K562 (cell line): Measurements from ENCODE around the gene SERPINE1. TPM values are rescaled to one million over a fixed set of nuclear protein-coding genes. Genes with fewer than 3 reads are reported as not detected.

Source experiments
- ATF1 ChIP-seq, 2 experiments: fragments of 450-650 bp in 1 of 2; IDR thresholded peaks; 2 replicates each; pipeline ENCODE4 v1.6.1; 2016; ENCODE audit warnings: missing compliant biosample characterization in 1 of 2, missing genetic modification characterization in 1 of 2
- FOXK1 ChIP-seq: sonication (generic); formaldehyde crosslinking; IDR thresholded peaks from 2 replicates; pipeline ENCODE4 v1.8.0; 2022; ENCODE audit warnings: missing genetic modification reagents, mild to moderate bottlenecking, borderline replicate concordance
- MAFF ChIP-seq: IDR thresholded peaks from 2 replicates; pipeline ENCODE4 v1.6.1; 2012; ENCODE audit warnings: low read length, improper control_type of control experiment
- MAZ ChIP-seq, 2 experiments: fragments of 450-650 bp in 1 of 2; sonication (generic) in 1 of 2; formaldehyde crosslinking; IDR thresholded peaks in 1 of 2; conservative IDR thresholded peaks in 1 of 2; 2 replicates each; pipeline versions ENCODE4 v1.4.0 to v1.5.0; 2020; ENCODE audit warnings: mild to moderate bottlenecking in 1 of 2, missing genetic modification reagents in 1 of 2
- NR2F6 ChIP-seq: fragments of 450-650 bp; formaldehyde crosslinking; IDR thresholded peaks from 2 replicates; pipeline ENCODE4 v1.4.0; 2020; ENCODE audit warnings: mild to moderate bottlenecking
- PPARD ChIP-seq: fragments of 250-450 bp; sonication (Bioruptor Pico); IDR thresholded peaks from 2 replicates; pipeline ENCODE4 v1.8.0; 2022; ENCODE audit warnings: inconsistent platforms, mild to moderate bottlenecking, moderate library complexity
- SP1 ChIP-seq: sonication (generic); formaldehyde crosslinking; IDR thresholded peaks from 2 replicates; pipeline ENCODE4 v1.8.1; 2022; ENCODE audit warnings: mild to moderate bottlenecking, missing genetic modification reagents
- TCF7L2 ChIP-seq: fragments of 150-350 bp; IDR thresholded peaks from 2 replicates; pipeline ENCODE4 v1.6.1; 2016; ENCODE audit warnings: low read depth, mild to moderate bottlenecking, low read length, moderate library complexity
- XRCC5 ChIP-seq: fragments of 200-400 bp; formaldehyde crosslinking; IDR thresholded peaks from 2 replicates; pipeline ENCODE4 v1.6.1; 2017; ENCODE audit warnings: low read depth, mild to moderate bottlenecking, low read length
- ZNF830 ChIP-seq: fragments of 250-450 bp; sonication (Bioruptor Pico); IDR thresholded peaks from 2 replicates; pipeline ENCODE4 v1.5.0; 2021; ENCODE audit warnings: mild to moderate bottlenecking
- polyA plus RNA-seq, 8 experiments: library from polyadenylated mRNA; depleted of rRNA in 4 of 8; stranded (reverse) in 5 of 8; unstranded in 3 of 8; fragments of >200 nt; fragmentation: Nextera tagmentation in 2 of 8; fragmentation: Illumina TruSeq in 1 of 8; extraction: Ambion mirVana in 2 of 8; extraction: Trizol in 1 of 8; gene quantifications; 2 replicates each; pipeline versions ENCODE4 v1.2.1 to v1.2.3, GENCODE V29; 2011 to 2014; ENCODE audit warnings: inconsistent platforms in 1 of 8, missing spikeins in 1 of 8
- total RNA-seq, 7 experiments: library from RNA; depleted of rRNA in 6 of 7; stranded (reverse); fragments of >200 nt in 6 of 7; fragmentation: Illumina TruSeq in 2 of 7; extraction: Trizol in 2 of 7; gene quantifications; 2 replicates each; pipeline versions ENCODE4 v1.2.1 to v1.2.3, GENCODE V29; 2011 to 2021; ENCODE audit warnings: low replicate concordance in 1 of 7
- TF ChIP-seq, protein P1 (sequence below): sonication (generic); formaldehyde crosslinking; IDR thresholded peaks from 2 replicates; pipeline ENCODE4 v1.8.0; 2022; ENCODE audit warnings: mild to moderate bottlenecking, low read depth, missing genetic modification reagents
- TF ChIP-seq, protein P2 (sequence below), 3 experiments: IDR thresholded peaks in 2 of 3; conservative IDR thresholded peaks in 1 of 3; 2 replicates each; pipeline ENCODE4 v1.5.1; 2011 to 2012; ENCODE audit warnings: low read length in 3 of 3, mild to moderate bottlenecking in 3 of 3, control low read depth in 2 of 3, improper control_type of control experiment in 1 of 3, inconsistent platforms in 1 of 3, low read depth in 1 of 3, mixed read lengths in 1 of 3, moderate library complexity in 1 of 3; ENCODE audit not compliant: insufficient read depth in 2 of 3
- TF ChIP-seq, protein P3 (sequence below): fragments of 450-650 bp; formaldehyde crosslinking; IDR thresholded peaks from 2 replicates; pipeline ENCODE4 v1.4.0; 2022; ENCODE audit warnings: mild to moderate bottlenecking, moderate library complexity
- TF ChIP-seq, protein P4 (sequence below): sonication (generic); formaldehyde crosslinking; IDR thresholded peaks from 2 replicates; pipeline ENCODE4 v1.8.0; 2022; ENCODE audit warnings: mild to moderate bottlenecking, missing genetic modification reagents

SERPINE1 gene
- total and polyA plus RNA-seq, 9 of the 15 experiments (the other 6 are each of a cell fraction or from before 2014, with no cell fraction given) = 0.22 to 4.8 (median 0.91) TPM

DNA sequence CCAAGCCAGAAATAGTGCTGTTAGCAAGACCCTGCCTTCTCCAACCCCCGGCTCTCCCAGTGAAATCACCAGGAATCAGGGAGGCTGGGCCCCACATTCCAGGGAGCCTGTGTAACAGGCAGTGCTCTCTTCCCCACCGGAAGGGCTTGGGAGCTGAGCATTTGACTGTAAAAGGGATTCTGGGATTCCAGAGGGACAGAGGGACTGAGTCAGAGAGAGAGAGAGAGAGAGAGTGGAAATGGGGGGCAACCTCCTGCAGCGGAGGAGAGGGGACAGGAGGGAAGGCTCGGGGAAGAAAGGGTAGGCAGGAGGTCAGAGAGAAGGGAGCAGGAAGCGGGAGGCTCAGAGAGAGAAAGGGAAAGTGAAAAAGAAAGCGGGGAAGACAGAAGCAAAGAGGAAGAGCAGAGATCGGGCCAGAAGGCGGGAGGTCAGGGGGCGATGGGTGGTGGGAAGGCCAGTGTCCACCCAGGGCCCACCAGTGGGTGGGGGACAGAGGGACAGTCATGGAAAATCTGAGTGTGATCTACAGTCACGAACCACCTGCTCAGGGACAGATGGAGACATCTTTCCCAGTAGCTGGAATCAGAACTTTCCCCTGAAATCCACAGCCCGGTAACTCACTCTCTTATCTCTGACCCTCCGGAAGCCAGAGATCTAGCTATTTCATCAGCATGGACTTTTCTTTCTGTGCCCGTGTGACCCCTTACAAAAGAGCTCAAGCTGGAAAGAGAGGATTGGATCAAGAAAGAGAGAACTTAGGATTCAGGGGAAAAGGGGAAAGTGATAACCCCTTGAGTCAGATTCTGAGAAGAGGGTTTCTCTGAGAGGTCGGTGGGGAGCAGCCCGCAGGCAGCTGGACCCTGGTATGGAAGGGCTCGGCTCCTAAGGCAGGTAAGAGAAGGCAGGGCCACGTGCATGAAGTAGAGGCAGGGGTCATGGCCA lies 4.6 kb upstream of the SERPINE1 start (continued):
- TF ChIP-seq, protein P1, sequence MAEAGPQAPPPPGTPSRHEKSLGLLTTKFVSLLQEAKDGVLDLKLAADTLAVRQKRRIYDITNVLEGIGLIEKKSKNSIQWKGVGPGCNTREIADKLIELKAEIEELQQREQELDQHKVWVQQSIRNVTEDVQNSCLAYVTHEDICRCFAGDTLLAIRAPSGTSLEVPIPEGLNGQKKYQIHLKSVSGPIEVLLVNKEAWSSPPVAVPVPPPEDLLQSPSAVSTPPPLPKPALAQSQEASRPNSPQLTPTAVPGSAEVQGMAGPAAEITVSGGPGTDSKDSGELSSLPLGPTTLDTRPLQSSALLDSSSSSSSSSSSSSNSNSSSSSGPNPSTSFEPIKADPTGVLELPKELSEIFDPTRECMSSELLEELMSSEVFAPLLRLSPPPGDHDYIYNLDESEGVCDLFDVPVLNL = no peak
- TF ChIP-seq TCF7L2 (no peak), SP1 (CRISPR knock-in tag) (no peak), XRCC5 (no peak), FOXK1 (CRISPR knock-in tag) (no peak), MAFF (no peak), MAZ (CRISPR knock-in tag; conservative IDR thresholded peaks at IDR 0.05 in 1 of 2, IDR thresholded peaks at IDR 0.05 in 1 of 2) (0 out of 4 replicates have a peak, but pooled peaks of 1 of the 2 experiments have one; percentile 10), NR2F6 (no peak), ATF1 (CRISPR knock-in tag; IDR thresholded peaks at IDR 0.05) (no peak), ATF1 (tag; IDR thresholded peaks at IDR 0.05) (no peak), ZNF830 (CRISPR knock-in tag) (no peak), PPARD (no peak)
- TF ChIP-seq, protein P2, sequence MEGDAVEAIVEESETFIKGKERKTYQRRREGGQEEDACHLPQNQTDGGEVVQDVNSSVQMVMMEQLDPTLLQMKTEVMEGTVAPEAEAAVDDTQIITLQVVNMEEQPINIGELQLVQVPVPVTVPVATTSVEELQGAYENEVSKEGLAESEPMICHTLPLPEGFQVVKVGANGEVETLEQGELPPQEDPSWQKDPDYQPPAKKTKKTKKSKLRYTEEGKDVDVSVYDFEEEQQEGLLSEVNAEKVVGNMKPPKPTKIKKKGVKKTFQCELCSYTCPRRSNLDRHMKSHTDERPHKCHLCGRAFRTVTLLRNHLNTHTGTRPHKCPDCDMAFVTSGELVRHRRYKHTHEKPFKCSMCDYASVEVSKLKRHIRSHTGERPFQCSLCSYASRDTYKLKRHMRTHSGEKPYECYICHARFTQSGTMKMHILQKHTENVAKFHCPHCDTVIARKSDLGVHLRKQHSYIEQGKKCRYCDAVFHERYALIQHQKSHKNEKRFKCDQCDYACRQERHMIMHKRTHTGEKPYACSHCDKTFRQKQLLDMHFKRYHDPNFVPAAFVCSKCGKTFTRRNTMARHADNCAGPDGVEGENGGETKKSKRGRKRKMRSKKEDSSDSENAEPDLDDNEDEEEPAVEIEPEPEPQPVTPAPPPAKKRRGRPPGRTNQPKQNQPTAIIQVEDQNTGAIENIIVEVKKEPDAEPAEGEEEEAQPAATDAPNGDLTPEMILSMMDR (IDR thresholded peaks at IDR 0.05 in 2 of 3, conservative IDR thresholded peaks at IDR 0.05 in 1 of 3; ENCODE audit: insufficient read depth in 2 of 3, low read depth in 1 of 3, low read length in 3 of 3) = no peak
- TF ChIP-seq, protein P3, sequence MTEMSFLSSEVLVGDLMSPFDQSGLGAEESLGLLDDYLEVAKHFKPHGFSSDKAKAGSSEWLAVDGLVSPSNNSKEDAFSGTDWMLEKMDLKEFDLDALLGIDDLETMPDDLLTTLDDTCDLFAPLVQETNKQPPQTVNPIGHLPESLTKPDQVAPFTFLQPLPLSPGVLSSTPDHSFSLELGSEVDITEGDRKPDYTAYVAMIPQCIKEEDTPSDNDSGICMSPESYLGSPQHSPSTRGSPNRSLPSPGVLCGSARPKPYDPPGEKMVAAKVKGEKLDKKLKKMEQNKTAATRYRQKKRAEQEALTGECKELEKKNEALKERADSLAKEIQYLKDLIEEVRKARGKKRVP = peak; percentile 76
- TF ChIP-seq, protein P4, sequence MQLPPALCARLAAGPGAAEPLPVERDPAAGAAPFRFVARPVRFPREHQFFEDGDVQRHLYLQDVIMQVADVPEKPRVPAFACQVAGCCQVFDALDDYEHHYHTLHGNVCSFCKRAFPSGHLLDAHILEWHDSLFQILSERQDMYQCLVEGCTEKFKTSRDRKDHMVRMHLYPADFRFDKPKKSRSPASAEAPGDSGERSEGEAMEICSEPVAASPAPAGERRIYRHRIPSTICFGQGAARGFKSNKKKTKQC (CRISPR knock-in tag) = no peak
